H1 (cell line): ENCODE results near the gene UBE2K. TPM values are rescaled to one million over a fixed set of nuclear protein-coding genes. Genes with fewer than 3 reads are reported as not detected.

Experiments used
- CTCF ChIA-PET: fragments of 300-600 bp; sonication (Branson Sonifier 250); formaldehyde crosslinking; loops from one replicate; lab custom pipeline; 2021; ENCODE audit not compliant: partially characterized antibody; lab: Charles Lee
- POLR2A ChIA-PET: fragments of 300-600 bp; sonication (Branson Sonifier 250); formaldehyde crosslinking; loops from one replicate; lab custom pipeline; 2021; ENCODE audit warnings: inconsistent platforms; ENCODE audit not compliant: partially characterized antibody; lab: Charles Lee
- DNase-seq, 2 experiments: peaks; one replicate each; pipeline versions ENCODE4 v3.0.0 to v3.0.0-alpha.2; 2010 to 2022; ENCODE audit warnings: low spot score in 2 of 2, low read depth in 1 of 2, mixed read lengths in 1 of 2
- FAIRE-seq: peaks from 2 replicates; lab custom pipeline; 2011; peaks lifted over from hg19 to GRCh38; lab: Jason Lieb, UNC
- H2AFZ ChIP-seq: 2 replicates; pipeline ENCODE4 v1.8.1; 2012; ENCODE audit warnings: low read length, inconsistent platforms
- H2AK5ac ChIP-seq: 2 replicates; pipeline ENCODE4 v1.6.1; 2013; ENCODE audit warnings: low read depth, low read length
- H2BK120ac ChIP-seq: replicated peaks from 2 replicates; pipeline ENCODE3; 2013; ENCODE audit warnings: low read depth, low read length, inconsistent platforms
- H2BK12ac ChIP-seq: 2 replicates; pipeline ENCODE4 v1.6.1; 2013; ENCODE audit warnings: low read depth, low read length
- H2BK15ac ChIP-seq: 2 replicates; pipeline ENCODE4 v1.6.1; 2013; ENCODE audit warnings: low read length
- H2BK20ac ChIP-seq: 2 replicates; pipeline ENCODE4 v1.6.1; 2013; ENCODE audit warnings: low read length
- H2BK5ac ChIP-seq: 2 replicates; pipeline ENCODE4 v1.6.1; 2013; ENCODE audit warnings: low read depth, low read length
- H3K14ac ChIP-seq: 2 replicates; pipeline ENCODE4 v1.6.1; 2013; ENCODE audit warnings: inconsistent platforms; ENCODE audit not compliant: insufficient read length
- H3K18ac ChIP-seq: 2 replicates; pipeline ENCODE4 v1.6.1; 2013; ENCODE audit warnings: low read length; ENCODE audit errors: extremely low read depth
- H3K23ac ChIP-seq: 2 replicates; pipeline ENCODE4 v1.6.1; 2013; ENCODE audit warnings: inconsistent platforms; ENCODE audit not compliant: insufficient read length
- H3K23me2 ChIP-seq: 2 replicates; pipeline ENCODE4 v1.6.1; 2013; ENCODE audit warnings: low read depth, low read length
- H3K27ac ChIP-seq: 2 replicates; pipeline ENCODE4 v1.6.1; 2011; ENCODE audit warnings: low read depth, low read length, inconsistent platforms
- H3K27me3 ChIP-seq, 4 experiments: replicated peaks in 1 of 4; 1 replicate in 1 of 4; 2 replicates in 3 of 4; pipeline versions ENCODE4 v1.6.1 to v1.8.1; 2011 to 2013; ENCODE audit warnings: low read length in 3 of 4, mild to moderate bottlenecking in 3 of 4, inconsistent platforms in 2 of 4, mixed read lengths in 2 of 4, moderate library complexity in 1 of 4; ENCODE audit not compliant: control insufficient read depth in 3 of 4, insufficient read depth in 3 of 4; ENCODE audit errors: extremely low read depth in 1 of 4
- H3K36me3 ChIP-seq, 4 experiments: 2 replicates each; pipeline versions ENCODE4 v1.6.1 to v1.8.1; 2011 to 2013; ENCODE audit warnings: mild to moderate bottlenecking in 4 of 4, low read length in 3 of 4, moderate library complexity in 2 of 4, control low read depth in 1 of 4, inconsistent platforms in 1 of 4; ENCODE audit not compliant: insufficient read depth in 4 of 4, control insufficient read depth in 2 of 4
- H3K4ac ChIP-seq: replicated peaks from 2 replicates; pipeline ENCODE3; 2013; ENCODE audit warnings: low read length, low read depth, mixed read lengths, inconsistent platforms; ENCODE audit not compliant: insufficient read length
- H3K4me1 ChIP-seq, 4 experiments: replicated peaks in 1 of 4; 1 replicate in 1 of 4; 2 replicates in 3 of 4; pipeline versions ENCODE4 v1.6.1 to v1.8.1; 2011 to 2013; ENCODE audit warnings: low read length in 3 of 4, inconsistent platforms in 2 of 4, mixed read lengths in 1 of 4; ENCODE audit not compliant: insufficient read depth in 4 of 4, control insufficient read depth in 3 of 4
- H3K4me2 ChIP-seq, 2 experiments: 2 replicates each; pipeline versions ENCODE4 v1.6.1 to v1.8.1; 2011 to 2013; ENCODE audit warnings: low read depth in 2 of 2, low read length in 2 of 2, control low read depth in 1 of 2, inconsistent platforms in 1 of 2, mild to moderate bottlenecking in 1 of 2; ENCODE audit not compliant: insufficient read depth in 1 of 2
- H3K4me3 ChIP-seq, 4 experiments: fragments of 200-600, 300-600 bp in 1 of 4; sonication (generic), shearing (Covaris generic), sonication (Bioruptor Twin) in 1 of 4; 2 replicates each; pipeline versions ENCODE4 v1.5.1 to v1.8.1; 2011 to 2016; ENCODE audit warnings: low read length in 4 of 4, low read depth in 3 of 4, control low read depth in 2 of 4, inconsistent platforms in 2 of 4, mild to moderate bottlenecking in 2 of 4, mixed read lengths in 1 of 4, moderate library complexity in 1 of 4; ENCODE audit not compliant: insufficient read depth in 2 of 4; ENCODE audit errors: extremely low read depth in 1 of 4
- H3K56ac ChIP-seq: replicated peaks from 2 replicates; pipeline ENCODE3; 2013; ENCODE audit warnings: low read depth, mild to moderate bottlenecking, mixed read lengths, low read length, inconsistent platforms; ENCODE audit not compliant: insufficient read length
- H3K79me1 ChIP-seq: 2 replicates; pipeline ENCODE4 v1.6.1; 2013; ENCODE audit warnings: low read depth, low read length, control low read depth
- H3K79me2 ChIP-seq, 2 experiments: 2 replicates each; pipeline versions ENCODE4 v1.6.1 to v1.8.1; 2012 to 2013; ENCODE audit warnings: low read length in 2 of 2, mild to moderate bottlenecking in 2 of 2, inconsistent platforms in 1 of 2; ENCODE audit not compliant: insufficient read depth in 2 of 2, control insufficient read depth in 1 of 2
- H3K9ac ChIP-seq, 4 experiments: replicated peaks in 1 of 4; 1 replicate in 1 of 4; 2 replicates in 3 of 4; pipeline versions ENCODE4 v1.6.1 to v1.8.1; 2011 to 2013; ENCODE audit warnings: low read depth in 3 of 4, low read length in 3 of 4, control low read depth in 2 of 4, mild to moderate bottlenecking in 2 of 4, moderate library complexity in 2 of 4, inconsistent platforms in 1 of 4; ENCODE audit errors: extremely low read depth in 1 of 4
- H3K9me3 ChIP-seq, 2 experiments: 2 replicates each; pipeline versions ENCODE4 v1.6.1 to v1.8.1; 2012 to 2013; ENCODE audit warnings: mild to moderate bottlenecking in 2 of 2, moderate library complexity in 2 of 2, control low read depth in 1 of 2, inconsistent platforms in 1 of 2, low read depth in 1 of 2, low read length in 1 of 2, mixed read lengths in 1 of 2; ENCODE audit not compliant: insufficient read depth in 2 of 2
- H4K20me1 ChIP-seq, 2 experiments: replicated peaks in 1 of 2; 2 replicates each; pipeline versions ENCODE3 to v1.8.1; 2011 to 2013; ENCODE audit warnings: inconsistent platforms in 2 of 2, low read length in 2 of 2, mild to moderate bottlenecking in 1 of 2; ENCODE audit not compliant: insufficient read depth in 2 of 2, control insufficient read depth in 1 of 2
- H4K5ac ChIP-seq: 2 replicates; pipeline ENCODE4 v1.6.1; 2013; ENCODE audit warnings: low read length, low read depth, mixed read lengths, inconsistent platforms; ENCODE audit not compliant: insufficient read length
- H4K8ac ChIP-seq: 2 replicates; pipeline ENCODE4 v1.8.0; 2013; ENCODE audit warnings: mild to moderate bottlenecking, moderate library complexity, low read length, inconsistent platforms; ENCODE audit not compliant: insufficient read depth; ENCODE audit errors: extremely low read depth
- H4K91ac ChIP-seq: replicated peaks from 2 replicates; pipeline ENCODE3; 2013; ENCODE audit warnings: low read length, mixed read lengths, inconsistent platforms; ENCODE audit not compliant: insufficient read length
- ASH2L ChIP-seq: fragments of 200-600, 300-600 bp; sonication (generic); IDR thresholded peaks from one replicate; pipeline ENCODE4 v1.7.1; 2017; ENCODE audit warnings: low read length
- ATF2 ChIP-seq: IDR thresholded peaks from 2 replicates; pipeline ENCODE4 v1.6.1; 2012; ENCODE audit warnings: low read length, inconsistent platforms
- CEBPB ChIP-seq: IDR thresholded peaks from 2 replicates; pipeline ENCODE4 v1.6.1; 2012; ENCODE audit warnings: low read depth, low read length
- CREB1 ChIP-seq: IDR thresholded peaks from 2 replicates; pipeline ENCODE4 v1.6.1; 2012; ENCODE audit warnings: inconsistent platforms
- CTCF ChIP-seq, 3 experiments: IDR thresholded peaks; 1 replicate in 2 of 3; 2 replicates in 1 of 3; pipeline versions ENCODE4 v1.5.1 to v1.6.1; 2011; ENCODE audit warnings: low read length in 3 of 3, mild to moderate bottlenecking in 3 of 3, inconsistent platforms in 2 of 3, low read depth in 1 of 3, moderate library complexity in 1 of 3; ENCODE audit not compliant: insufficient read depth in 1 of 3; ENCODE audit errors: control extremely low read depth in 1 of 3
- JUND ChIP-seq: IDR thresholded peaks from 2 replicates; pipeline ENCODE4 v1.6.1; 2011; ENCODE audit warnings: mild to moderate bottlenecking, improper control_type of control experiment, low read length
- MAFK ChIP-seq: IDR thresholded peaks from 2 replicates; pipeline ENCODE4 v1.6.1; 2012; ENCODE audit warnings: low read depth, mild to moderate bottlenecking, improper control_type of control experiment, low read length
- POLR2A ChIP-seq, 2 experiments: IDR thresholded peaks; 1 replicate in 1 of 2; 2 replicates in 1 of 2; pipeline ENCODE4 v1.6.1; 2011; ENCODE audit warnings: low read depth in 2 of 2, low read length in 2 of 2, mild to moderate bottlenecking in 2 of 2; ENCODE audit errors: control extremely low read depth in 1 of 2
- POLR2AphosphoS5 ChIP-seq: IDR thresholded peaks from 2 replicates; pipeline ENCODE4 v1.6.1; 2011; ENCODE audit warnings: low read depth, low read length
- SUZ12 ChIP-seq: fragments of 200-600 bp; sonication (generic); IDR thresholded peaks from 2 replicates; pipeline ENCODE4 v1.6.1; 2012; ENCODE audit warnings: mild to moderate bottlenecking, inconsistent platforms, low read length, moderate library complexity, mixed read lengths
- TAF1 ChIP-seq: IDR thresholded peaks from 2 replicates; pipeline ENCODE4 v1.6.1; 2011; ENCODE audit warnings: mild to moderate bottlenecking, low read depth, low read length
- TBP ChIP-seq: IDR thresholded peaks from 2 replicates; pipeline ENCODE4 v1.6.1; 2011; ENCODE audit warnings: low read depth, low read length, improper control_type of control experiment
- ZNF274 ChIP-seq: IDR thresholded peaks from 2 replicates; pipeline ENCODE4 v1.7.0; 2012; ENCODE audit warnings: low read length, borderline replicate concordance; ENCODE audit errors: extremely low read depth
- polyA plus RNA-seq, 7 experiments: library from polyadenylated mRNA; depleted of rRNA in 3 of 7; stranded (reverse) in 5 of 7; unstranded in 2 of 7; fragments of >200 nt in 5 of 7; fragments of 200-250 nt in 2 of 7; gene quantifications; 1 replicate in 5 of 7; 2 replicates in 1 of 7; 4 replicates in 1 of 7; pipeline versions ENCODE4 v1.2.1 to v1.2.3, GENCODE V29; 2011 to 2013; ENCODE audit warnings: missing spikeins in 2 of 7, mixed read lengths in 2 of 7
- total RNA-seq: library from RNA; stranded (reverse); fragmentation: NEBNext Ultra II Directional; extraction: Animal tissue kit (Norgen Biotek cat#: 25700); gene quantifications from 2 replicates; pipeline ENCODE4 v1.2.1, GENCODE V29; 2021

UBE2K gene
- total and polyA plus RNA-seq, 2 of the 8 experiments (the other 6 are each of a cell fraction or from before 2014, with no cell fraction given): 53.6 to 174 TPM

- Histone ChIP-seq H3K79me1 (no peaks in the 10 kb centered on the region), H3K14ac (no peak overlapping the region), H2BK5ac (no peak overlapping the region), H3K79me2 (no peaks in the 10 kb centered on the region), H3K27me3 (no peaks in the 10 kb centered on the region), H3K4me1 (no peaks in the 10 kb centered on the region; a peak in 1 of 7 replicates), H4K5ac (no peak overlapping the region), H3K9me3 (no peaks in the 10 kb centered on the region), H3K18ac (no peak overlapping the region), H3K23ac (no peak overlapping the region), H4K8ac (no peak overlapping the region), H3K23me2 (no peaks in the 10 kb centered on the region), H3K4me3 (no peak overlapping the region), H3K36me3 (peaks cover 0 to 12% (median 1%) of the 10 kb centered on the region in 4 experiments; a peak in 3 of 8 replicates), H3K4me2 (no peak overlapping the region), H2BK120ac (no peak overlapping the region), H4K20me1 (no peaks in the 10 kb centered on the region), H2AK5ac (no peak overlapping the region), H2AFZ (no peak overlapping the region), H3K9ac (no peak overlapping the region), H2BK12ac (no peak overlapping the region), H3K56ac (no peak overlapping the region), H3K27ac (no peak overlapping the region), H2BK15ac (no peak overlapping the region), H2BK20ac (no peak overlapping the region), H3K4ac (no peak overlapping the region), H4K91ac (no peak overlapping the region)
- DNase-seq (no peak), FAIRE-seq (no peak)
- POLR2A ChIA-PET: interaction anchor here (1.6 kb wide), 1 partner anchor 125 kb away, joined by 6 read pairs; the partner anchor contains the start of gene UBE2K
- CTCF ChIA-PET: interaction anchor here (0.8 kb wide), 1 partner anchor 213 kb away, joined by 3 read pairs; no protein-coding TSS in a partner anchor
- no peak for TF ChIP-seq CREB1
- no peak for TF ChIP-seq ATF2
- TF ChIP-seq POLR2A (IDR thresholded peaks at IDR 0.05; ENCODE audit: control extremely low read depth in 1 of 2, low read depth in 2 of 2, low read length in 2 of 2): no peak
- no peak for TF ChIP-seq ZNF274
- TF ChIP-seq POLR2AphosphoS5: no peak
- TF ChIP-seq TBP: no peak
- no peak for TF ChIP-seq TAF1
- TF ChIP-seq MAFK: no peak
- no peak for TF ChIP-seq CTCF (IDR thresholded peaks at IDR 0.05; ENCODE audit: control extremely low read depth in 1 of 3, insufficient read depth in 1 of 3, low read depth in 1 of 3, low read length in 3 of 3)
- TF ChIP-seq JUND: no peak
- no peak for TF ChIP-seq CEBPB
- no peak for TF ChIP-seq ASH2L
- no peak for TF ChIP-seq SUZ12
Measured at GRCh38 chr4:39822662-39823061, 124.7 kb downstream of the UBE2K start.
